HUES64 (cell line): ENCODE measurements around the gene CIITA.

Experiments used
- H3K27ac ChIP-seq: 2 replicates; pipeline ENCODE4 v1.7.0; 2013; ENCODE audit warnings: low read depth, low read length, inconsistent platforms
- H3K27me3 ChIP-seq: 2 replicates; pipeline ENCODE4 v1.6.1; 2013; ENCODE audit warnings: mild to moderate bottlenecking, low read length; ENCODE audit not compliant: insufficient read depth
- H3K36me3 ChIP-seq: 2 replicates; pipeline ENCODE4 v1.6.1; 2013; ENCODE audit warnings: mild to moderate bottlenecking, low read length; ENCODE audit not compliant: insufficient read depth
- H3K4me1 ChIP-seq: 2 replicates; pipeline ENCODE4 v1.6.1; 2013; ENCODE audit warnings: mild to moderate bottlenecking, low read length, moderate library complexity; ENCODE audit not compliant: insufficient read depth
- H3K4me3 ChIP-seq: 2 replicates; pipeline ENCODE4 v1.5.1; 2013; ENCODE audit warnings: mild to moderate bottlenecking, low read length, moderate library complexity
- H3K9ac ChIP-seq: 2 replicates; pipeline ENCODE4 v1.6.1; 2013; ENCODE audit warnings: mild to moderate bottlenecking, low read depth, low read length
- H3K9me3 ChIP-seq: 2 replicates; pipeline ENCODE4 v1.6.1; 2013; ENCODE audit warnings: low read depth, low read length; ENCODE audit not compliant: insufficient read depth
- WGBS: fragments of 150-250, 120-280 bp; methylation state at CpG from one replicate; pipeline ENCODE4 v1.1.7; 2013; ENCODE audit warnings: missing lambda C conversion rate; 5-methylcytosine and 5-hydroxymethylcytosine counted together

Gene CIITA

GRCh38 chr16:10835281-10835931 lies 41.6 kb upstream of the CIITA start:
- no peaks in the 10 kb centered on the region for H3K4me1 ChIP-seq
- no peak overlapping the region for H3K4me3 ChIP-seq
- no peaks in the 10 kb centered on the region for H3K27me3 ChIP-seq
- H3K9ac ChIP-seq, result no peak overlapping the region
- H3K36me3 ChIP-seq, result no peaks in the 10 kb centered on the region
- H3K9me3 ChIP-seq, result no peaks in the 10 kb centered on the region
- 84% methylated on average over 7 of the region's 7 CpGs for WGBS
- H3K27ac ChIP-seq, result no peak overlapping the region

DNA sequence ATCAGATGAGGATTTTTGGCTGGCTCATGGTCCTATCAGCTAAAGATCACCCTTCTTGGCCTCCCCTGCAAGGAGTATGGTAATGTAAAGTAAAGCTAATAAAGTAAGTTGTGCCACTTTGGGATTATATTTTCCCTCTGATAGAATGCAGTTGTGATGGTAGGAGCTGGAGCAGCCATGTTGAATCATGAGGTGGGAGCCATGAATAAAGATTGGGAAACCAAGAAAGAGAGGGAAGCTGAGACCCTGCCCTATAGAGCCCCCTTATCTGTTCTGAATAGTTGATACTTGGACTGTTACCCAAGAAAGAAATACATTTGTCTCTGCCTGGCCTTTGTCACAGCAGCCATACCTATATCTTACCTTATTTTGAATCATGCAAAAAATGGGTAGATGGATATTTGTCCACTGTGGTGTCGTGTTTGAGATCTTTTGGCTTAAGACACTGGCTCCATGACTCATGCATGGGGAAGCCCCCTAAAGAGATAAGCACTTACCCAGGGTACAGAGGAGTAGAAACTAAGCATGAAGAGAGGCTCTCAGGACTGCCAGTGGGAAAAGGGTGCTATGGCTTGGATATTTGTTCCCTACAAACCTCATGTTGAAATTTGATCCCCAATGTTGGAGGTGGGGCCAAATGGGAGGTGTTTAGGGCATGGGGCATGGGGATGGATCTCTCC lies 40.7 kb upstream of the CIITA start:
- Histone ChIP-seq H3K27me3 (no peaks in the 10 kb centered on the region), H3K27ac (no peak overlapping the region), H3K36me3 (no peaks in the 10 kb centered on the region), H3K9me3 (no peaks in the 10 kb centered on the region), H3K4me3 (no peak overlapping the region), H3K9ac (no peak overlapping the region), H3K4me1 (no peaks in the 10 kb centered on the region)
- 96% methylated on average over 1 of the region's 1 CpG for WGBS

DNA sequence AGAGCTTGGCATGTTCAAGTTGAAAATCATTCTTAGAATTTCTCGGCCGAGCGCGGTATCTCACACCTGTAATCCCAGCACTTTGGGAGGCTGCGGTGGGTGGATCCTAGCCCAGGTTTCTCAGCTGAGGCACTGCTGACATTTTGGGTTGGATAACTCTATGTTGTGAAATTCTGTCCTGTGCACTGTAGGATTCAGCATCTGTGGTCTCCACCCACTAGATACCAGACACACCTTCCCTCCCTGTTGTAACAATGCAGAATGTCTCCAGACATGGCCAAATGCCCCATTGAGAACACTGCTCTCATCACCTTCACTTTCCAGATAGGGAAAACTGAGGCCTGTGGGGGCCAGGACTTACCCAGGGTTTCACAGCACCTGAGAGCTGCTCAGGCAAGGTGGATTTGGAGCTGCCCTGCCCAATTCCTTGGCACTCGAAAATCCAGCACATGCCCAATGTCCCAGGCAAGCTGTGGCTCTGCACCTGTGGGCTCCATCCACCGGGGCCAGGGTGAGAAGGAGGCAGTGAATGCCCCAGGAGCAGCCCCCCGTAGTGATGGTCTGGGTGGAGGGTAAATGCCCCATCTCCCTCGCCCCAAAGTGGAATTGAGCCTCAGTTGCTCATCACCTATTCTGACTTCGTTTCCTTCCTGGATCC lies 38.3 kb upstream of the CIITA start:
- Histone ChIP-seq H3K36me3 (no peaks in the 10 kb centered on the region), H3K27me3 (no peaks in the 10 kb centered on the region), H3K9me3 (no peaks in the 10 kb centered on the region), H3K4me3 (no peak overlapping the region), H3K27ac (no peak overlapping the region), H3K4me1 (no peaks in the 10 kb centered on the region), H3K9ac (no peak overlapping the region)
- 91% methylated on average over 10 of the region's 10 CpGs for WGBS

DNA sequence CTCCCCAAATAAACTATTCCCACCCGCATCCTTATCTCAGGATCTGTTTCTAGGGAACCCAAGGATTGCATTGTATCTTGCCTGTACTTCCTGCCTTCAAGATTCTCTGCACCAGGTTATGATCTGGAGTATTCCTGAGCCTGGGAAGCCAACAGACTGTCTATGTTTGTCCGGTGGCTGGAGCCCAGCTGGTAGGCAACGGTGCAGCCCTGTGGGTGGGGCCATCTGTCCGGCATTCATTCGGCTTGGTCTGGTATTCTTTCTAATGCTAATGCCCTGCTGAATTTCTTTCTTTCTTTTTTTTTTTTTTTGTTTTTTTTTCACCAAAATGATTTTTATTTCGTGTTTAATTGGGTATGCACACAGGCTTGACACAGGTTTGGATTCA lies 37.7 kb upstream of the CIITA start:
- WGBS, result 53% methylated on average over 5 of the region's 6 CpGs
- no peak overlapping the region for H3K9ac ChIP-seq
- H3K36me3 ChIP-seq, result no peaks in the 10 kb centered on the region
- no peaks in the 10 kb centered on the region for H3K4me1 ChIP-seq
- H3K9me3 ChIP-seq, result no peaks in the 10 kb centered on the region
- H3K27ac ChIP-seq, result no peak overlapping the region
- H3K27me3 ChIP-seq, result no peaks in the 10 kb centered on the region
- H3K4me3 ChIP-seq, result no peak overlapping the region

DNA sequence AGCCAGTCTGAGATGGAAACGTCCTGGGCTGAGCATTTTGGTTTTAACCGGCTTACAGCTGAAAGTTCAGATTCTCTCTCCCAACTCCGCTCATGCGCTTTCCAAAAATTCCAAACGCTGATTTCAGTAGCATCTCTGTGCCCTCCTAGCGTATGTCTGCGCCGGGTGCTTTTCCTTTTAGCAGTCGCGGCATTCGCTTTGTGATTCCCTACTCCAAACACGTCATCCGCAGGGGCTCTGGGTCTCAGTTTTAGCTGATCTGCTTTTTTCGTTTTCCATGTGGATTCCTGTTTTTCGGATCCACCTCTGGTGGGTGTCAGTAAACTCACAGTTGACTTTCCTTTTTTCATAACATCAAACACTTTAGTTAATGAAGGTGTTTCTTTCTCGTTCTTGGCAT lies 36.3 kb upstream of the CIITA start:
- H3K9me3 ChIP-seq, result no peaks in the 10 kb centered on the region
- H3K4me3 ChIP-seq, result no peak overlapping the region
- no peak overlapping the region for H3K27ac ChIP-seq
- no peak overlapping the region for H3K9ac ChIP-seq
- no peaks in the 10 kb centered on the region for H3K27me3 ChIP-seq
- WGBS, result 88% methylated on average over 16 of the region's 16 CpGs
- no peaks in the 10 kb centered on the region for H3K4me1 ChIP-seq
- H3K36me3 ChIP-seq, result no peaks in the 10 kb centered on the region

- no peaks in the 10 kb centered on the region for H3K4me1 ChIP-seq
- H3K27me3 ChIP-seq, result no peaks in the 10 kb centered on the region
- no peaks in the 10 kb centered on the region for H3K9me3 ChIP-seq
- 96% methylated on average over 14 of the region's 14 CpGs for WGBS
- H3K36me3 ChIP-seq, result no peaks in the 10 kb centered on the region
- no peak overlapping the region for H3K27ac ChIP-seq
- no peak overlapping the region for H3K4me3 ChIP-seq
- no peak overlapping the region for H3K9ac ChIP-seq
These were observed 30.6 kb upstream of the CIITA start for GRCh38 chr16:10846213-10846998.

GRCh38 chr16:10847176-10847575 lies 29.8 kb upstream of the CIITA start:
- Histone ChIP-seq H3K4me3 (no peak overlapping the region), H3K9me3 (no peaks in the 10 kb centered on the region), H3K4me1 (no peaks in the 10 kb centered on the region), H3K36me3 (no peaks in the 10 kb centered on the region), H3K9ac (no peak overlapping the region), H3K27ac (no peak overlapping the region), H3K27me3 (no peaks in the 10 kb centered on the region)
- WGBS, result 77% methylated on average over 2 of the region's 2 CpGs

- no peaks in the 10 kb centered on the region for H3K9me3 ChIP-seq
- H3K27ac ChIP-seq, result no peak overlapping the region
- H3K4me3 ChIP-seq, result no peak overlapping the region
- no peak overlapping the region for H3K9ac ChIP-seq
- H3K36me3 ChIP-seq, result no peaks in the 10 kb centered on the region
- H3K4me1 ChIP-seq, result no peaks in the 10 kb centered on the region
- H3K27me3 ChIP-seq, result no peaks in the 10 kb centered on the region
- WGBS, result 82% methylated on average over 7 of the region's 7 CpGs
These were observed 27.1 kb upstream of the CIITA start for GRCh38 chr16:10849736-10850477.

- Histone ChIP-seq H3K27ac (no peak overlapping the region), H3K36me3 (no peaks in the 10 kb centered on the region), H3K27me3 (no peaks in the 10 kb centered on the region), H3K4me1 (no peaks in the 10 kb centered on the region), H3K9ac (no peak overlapping the region), H3K4me3 (no peak overlapping the region), H3K9me3 (no peaks in the 10 kb centered on the region)
- WGBS, result 81% methylated on average over 3 of the region's 4 CpGs
These were observed 26.5 kb upstream of the CIITA start for GRCh38 chr16:10850478-10850850.

GRCh38 chr16:10851512-10851911 lies 25.5 kb upstream of the CIITA start:
- Histone ChIP-seq H3K27ac (no peak overlapping the region), H3K27me3 (no peaks in the 10 kb centered on the region), H3K9ac (no peak overlapping the region), H3K4me1 (no peaks in the 10 kb centered on the region), H3K36me3 (no peaks in the 10 kb centered on the region), H3K9me3 (no peaks in the 10 kb centered on the region), H3K4me3 (no peak overlapping the region)
- WGBS, result 91% methylated on average over 2 of the region's 3 CpGs
